Gastrocnemius medialis (tissue), 4 donors: Measurements from ENCODE around the gene PCID2.

Experiments
- POLR2A ChIP-seq, 2 donors: fragments of 450-650 bp; IDR thresholded peaks; one replicate each; pipeline ENCODE4 v1.6.1; 2017; ENCODE audit warnings: antibody characterized with exemption in 2 of 2, mild to moderate bottlenecking in 2 of 2, moderate library complexity in 2 of 2
- TF ChIP-seq, protein P1 (sequence below), 5 experiments: fragments of 450-650 bp in 3 of 5; fragments of 200-600 bp in 2 of 5; sonication (generic) in 2 of 5; IDR thresholded peaks in 4 of 5; conservative IDR thresholded peaks in 1 of 5; 1 replicate in 4 of 5; 2 replicates in 1 of 5; pipeline ENCODE4 v1.5.1; 2016 to 2019; ENCODE audit warnings: antibody characterized with exemption in 5 of 5, mild to moderate bottlenecking in 3 of 5, moderate library complexity in 3 of 5

DNA sequence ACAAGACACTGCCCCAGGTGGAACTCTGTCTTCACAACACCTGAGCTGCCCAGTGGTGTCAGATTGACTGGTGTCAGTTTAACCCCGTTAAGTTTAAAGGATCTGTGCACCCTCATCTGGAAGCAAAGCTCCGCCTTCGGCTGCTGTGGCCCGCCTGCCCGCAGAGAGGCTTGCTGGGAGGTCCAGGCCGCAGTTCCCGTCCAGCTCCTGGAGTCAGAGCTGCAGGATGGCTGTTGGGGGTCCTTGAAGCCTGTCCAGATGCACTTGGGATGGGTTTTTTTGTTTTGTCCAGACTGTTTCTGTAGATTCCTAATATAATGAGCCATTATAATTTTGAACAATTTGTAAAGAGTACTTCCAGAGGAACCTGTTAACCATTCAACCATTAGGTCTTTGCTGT is 17.0 kb upstream of the PCID2 start:
- TF ChIP-seq, protein P1, sequence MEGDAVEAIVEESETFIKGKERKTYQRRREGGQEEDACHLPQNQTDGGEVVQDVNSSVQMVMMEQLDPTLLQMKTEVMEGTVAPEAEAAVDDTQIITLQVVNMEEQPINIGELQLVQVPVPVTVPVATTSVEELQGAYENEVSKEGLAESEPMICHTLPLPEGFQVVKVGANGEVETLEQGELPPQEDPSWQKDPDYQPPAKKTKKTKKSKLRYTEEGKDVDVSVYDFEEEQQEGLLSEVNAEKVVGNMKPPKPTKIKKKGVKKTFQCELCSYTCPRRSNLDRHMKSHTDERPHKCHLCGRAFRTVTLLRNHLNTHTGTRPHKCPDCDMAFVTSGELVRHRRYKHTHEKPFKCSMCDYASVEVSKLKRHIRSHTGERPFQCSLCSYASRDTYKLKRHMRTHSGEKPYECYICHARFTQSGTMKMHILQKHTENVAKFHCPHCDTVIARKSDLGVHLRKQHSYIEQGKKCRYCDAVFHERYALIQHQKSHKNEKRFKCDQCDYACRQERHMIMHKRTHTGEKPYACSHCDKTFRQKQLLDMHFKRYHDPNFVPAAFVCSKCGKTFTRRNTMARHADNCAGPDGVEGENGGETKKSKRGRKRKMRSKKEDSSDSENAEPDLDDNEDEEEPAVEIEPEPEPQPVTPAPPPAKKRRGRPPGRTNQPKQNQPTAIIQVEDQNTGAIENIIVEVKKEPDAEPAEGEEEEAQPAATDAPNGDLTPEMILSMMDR (IDR thresholded peaks at IDR 0.05 in 4 of 5, conservative IDR thresholded peaks at IDR 0.05 in 1 of 5): no peak
- TF ChIP-seq POLR2A (IDR thresholded peaks at IDR 0.05): no peak
